IMR-90 (cell line): Measurements from ENCODE around the gene SPART. TPM values are rescaled to one million over a fixed set of nuclear protein-coding genes. Genes with fewer than 3 reads are reported as not detected.

Experiments
- ATAC-seq: fragments of 200-7000 bp; cut with Tn5 transposase; 2 replicates; pipeline ENCODE4 v1.9.1; 2020; ENCODE audit warnings: low read depth, mild to moderate bottlenecking, moderate library complexity
- BruUV-seq: library from RNA; stranded (reverse); fragments of 400-500 nt; replicated peaks from 2 replicates; lab custom pipeline; 2021; lab: Mats Ljungman, UMichigan
- CTCF ChIA-PET: fragments of 300-600 bp; formaldehyde crosslinking; extraction: SDS; loops from one replicate; lab custom pipeline; 2021; ENCODE audit warnings: antibody characterized with exemption; lab: Yijun Ruan, JAX
- POLR2A ChIA-PET: fragments of 300-600 bp; sonication (Branson Sonifier 250); formaldehyde crosslinking; loops from one replicate; lab custom pipeline; 2022; ENCODE audit warnings: antibody characterized with exemption; ENCODE audit not compliant: unreplicated experiment; lab: Charles Lee
- DNase-seq: peaks from one replicate; pipeline ENCODE4 v3.0.0; 2013
- H2AFZ ChIP-seq: replicated peaks from 2 replicates; pipeline ENCODE3; 2013; ENCODE audit warnings: low read length, mild to moderate bottlenecking; ENCODE audit not compliant: poor library complexity
- H2AK5ac ChIP-seq: 2 replicates; pipeline ENCODE4 v1.6.1; 2013; ENCODE audit warnings: low read depth, low read length, inconsistent platforms
- H2AK9ac ChIP-seq: replicated peaks from 2 replicates; pipeline ENCODE3; 2013; ENCODE audit warnings: mild to moderate bottlenecking, low read depth, low read length, moderate library complexity; ENCODE audit not compliant: poor library complexity
- H2BK120ac ChIP-seq: 2 replicates; pipeline ENCODE4 v1.6.1; 2013; ENCODE audit warnings: low read depth, low read length, inconsistent platforms
- H2BK15ac ChIP-seq: 3 replicates; pipeline ENCODE4 v1.6.1; 2013; ENCODE audit warnings: low read depth, low read length, inconsistent platforms
- H2BK20ac ChIP-seq: 2 replicates; pipeline ENCODE4 v1.6.1; 2013; ENCODE audit warnings: low read depth, mild to moderate bottlenecking, inconsistent platforms, low read length, moderate library complexity
- H2BK5ac ChIP-seq: 2 replicates; pipeline ENCODE4 v1.6.1; 2013; ENCODE audit warnings: mild to moderate bottlenecking, low read depth, low read length, inconsistent platforms; ENCODE audit not compliant: poor library complexity, severe bottlenecking
- H3K14ac ChIP-seq: replicated peaks from 2 replicates; pipeline ENCODE4 v1.6.1; 2013; ENCODE audit warnings: low read depth, low read length, inconsistent platforms
- H3K18ac ChIP-seq: 2 replicates; pipeline ENCODE4 v1.6.1; 2013; ENCODE audit warnings: low read depth, low read length, control low read depth
- H3K23ac ChIP-seq: 2 replicates; pipeline ENCODE4 v1.6.1; 2013; ENCODE audit warnings: low read depth, low read length, inconsistent platforms
- H3K27ac ChIP-seq: 2 replicates; pipeline ENCODE4 v1.5.1; 2013; ENCODE audit warnings: mild to moderate bottlenecking, control low read depth, low read length; ENCODE audit not compliant: insufficient read depth
- H3K27me3 ChIP-seq: 2 replicates; pipeline ENCODE4 v1.6.1; 2013; ENCODE audit warnings: low read length; ENCODE audit not compliant: control insufficient read depth, insufficient read depth
- H3K36me3 ChIP-seq: 2 replicates; pipeline ENCODE4 v1.6.1; 2013; ENCODE audit warnings: low read length, mixed read lengths; ENCODE audit not compliant: control insufficient read depth, insufficient read depth
- H3K4ac ChIP-seq: 2 replicates; pipeline ENCODE4 v1.6.1; 2013; ENCODE audit warnings: low read depth, low read length, inconsistent platforms
- H3K4me1 ChIP-seq: 2 replicates; pipeline ENCODE4 v1.6.1; 2013; ENCODE audit warnings: low read length, mixed read lengths; ENCODE audit not compliant: control insufficient read depth, insufficient read depth
- H3K4me2 ChIP-seq: 2 replicates; pipeline ENCODE4 v1.6.1; 2013; ENCODE audit warnings: low read depth, mild to moderate bottlenecking, control low read depth, low read length, moderate library complexity
- H3K4me3 ChIP-seq: 2 replicates; pipeline ENCODE4 v1.5.1; 2013; ENCODE audit warnings: low read depth, mild to moderate bottlenecking, control low read depth, low read length, moderate library complexity; ENCODE audit not compliant: insufficient read depth
- H3K56ac ChIP-seq: 2 replicates; pipeline ENCODE4 v1.6.1; 2013; ENCODE audit warnings: low read length, inconsistent platforms; ENCODE audit not compliant: insufficient read depth; ENCODE audit errors: extremely low read depth
- H3K79me1 ChIP-seq, 2 experiments: 2 replicates each; pipeline ENCODE4 v1.6.1; 2013; ENCODE audit warnings: low read length in 2 of 2, inconsistent platforms in 1 of 2, low read depth in 1 of 2
- H3K9ac ChIP-seq: 2 replicates; pipeline ENCODE4 v1.6.1; 2013; ENCODE audit warnings: low read depth, low read length, control low read depth
- H3K9me1 ChIP-seq: 2 replicates; pipeline ENCODE4 v1.6.1; 2013; ENCODE audit warnings: low read length, inconsistent platforms; ENCODE audit not compliant: insufficient read depth
- H3K9me3 ChIP-seq: 2 replicates; pipeline ENCODE4 v1.6.1; 2013; ENCODE audit warnings: low read length; ENCODE audit not compliant: control insufficient read depth, insufficient read depth
- H4K20me1 ChIP-seq: 2 replicates; pipeline ENCODE4 v1.6.1; 2013; ENCODE audit warnings: low read length, inconsistent platforms; ENCODE audit not compliant: insufficient read depth
- H4K5ac ChIP-seq: 2 replicates; pipeline ENCODE4 v1.6.1; 2013; ENCODE audit warnings: mild to moderate bottlenecking, low read depth, low read length, control low read depth
- H4K8ac ChIP-seq, 2 experiments: 2 replicates each; pipeline ENCODE4 v1.6.1; 2013; ENCODE audit warnings: low read depth in 2 of 2, low read length in 2 of 2, control low read depth in 1 of 2, inconsistent platforms in 1 of 2
- H4K91ac ChIP-seq: 2 replicates; pipeline ENCODE4 v1.6.1; 2013; ENCODE audit warnings: low read depth, low read length, inconsistent platforms; ENCODE audit not compliant: insufficient read depth
- CTCF ChIP-seq: conservative IDR thresholded peaks from 2 replicates; pipeline ENCODE4 v1.5.1; 2012; ENCODE audit warnings: mild to moderate bottlenecking, low read depth, low read length, improper control_type of control experiment
- FOS ChIP-seq: fragments of 150-350 bp; IDR thresholded peaks from 2 replicates; pipeline ENCODE4 v1.6.1; 2016; ENCODE audit warnings: low read depth, low read length
- MAFK ChIP-seq: IDR thresholded peaks from 2 replicates; pipeline ENCODE4 v1.6.1; 2012; ENCODE audit warnings: low read depth, low read length, improper control_type of control experiment
- MAZ ChIP-seq: IDR thresholded peaks from 2 replicates; pipeline ENCODE4 v1.6.1; 2012; ENCODE audit warnings: low read depth, mild to moderate bottlenecking, low read length, improper control_type of control experiment, moderate library complexity, borderline replicate concordance
- MXI1 ChIP-seq: IDR thresholded peaks from 2 replicates; pipeline ENCODE4 v1.6.1; 2012; ENCODE audit warnings: low read depth, mild to moderate bottlenecking, low read length, moderate library complexity, borderline replicate concordance
- RAD21 ChIP-seq: IDR thresholded peaks from 2 replicates; pipeline ENCODE4 v1.6.1; 2012; ENCODE audit warnings: low read length, improper control_type of control experiment
- WGBS, 2 experiments: methylation state at CpG; one replicate each; pipeline versions ENCODE4 v1.1.5 to v1.1.7; 2013; ENCODE audit warnings: missing lambda C conversion rate in 2 of 2; ENCODE audit not compliant: insufficient read length in 1 of 2; ENCODE audit errors: extremely low coverage in 2 of 2; 5-methylcytosine and 5-hydroxymethylcytosine counted together
- dilution Hi-C: fragments of 300-500 bp; cut with HindIII; formaldehyde crosslinking; loops from one replicate; pipeline ENCODE4 v1.14.3; 2018; ENCODE audit warnings: low sequenced_read_pairs; ENCODE audit not compliant: unreplicated experiment
- in situ Hi-C: fragments of 300-500 bp; cut with MboI; formaldehyde crosslinking; loops from 3 replicates; pipeline ENCODE4 v1.14.3; 2019; ENCODE audit warnings: low sequenced_read_pairs, inconsistent platforms, mixed read lengths
- intact Hi-C: fragments of 100-400 bp; cut with micrococcal nuclease; formaldehyde crosslinking; loops from 2 replicates; pipeline ENCODE4 v1.10.0; 2022
- polyA plus RNA-seq, 3 experiments: library from polyadenylated mRNA; depleted of rRNA; stranded (reverse); fragments of >200 nt; gene quantifications; 2 replicates each; pipeline ENCODE4 v1.2.3, GENCODE V29; 2012; ENCODE audit warnings: low replicate concordance in 1 of 3
- total RNA-seq: library from RNA; depleted of rRNA; stranded (reverse); fragments of >200 nt; gene quantifications from 2 replicates; pipeline ENCODE4 v1.2.3, GENCODE V29; 2012

Gene SPART
- total and polyA plus RNA-seq, 2 of the 4 experiments (the other 2 are of a cell fraction) = 43.8 to 110 TPM

GRCh38 chr13:36371185-36371584, 25.0 kb upstream of the SPART start:
- H3K9me3 ChIP-seq = no peaks in the 10 kb centered on the region
- no peak overlapping the region for H3K14ac ChIP-seq
- no peak overlapping the region for H4K8ac ChIP-seq
- H3K56ac ChIP-seq = no peak overlapping the region
- H3K4me2 ChIP-seq = no peak overlapping the region
- dilution Hi-C loops (no loop called here), in situ Hi-C loops (no loop called here), intact Hi-C loops (no loop called here)
- no peak overlapping the region for H2AFZ ChIP-seq
- no peaks in the 10 kb centered on the region for H3K36me3 ChIP-seq
- no peak overlapping the region for H2BK120ac ChIP-seq
- H3K79me1 ChIP-seq = no peaks in the 10 kb centered on the region
- H2AK5ac ChIP-seq = no peak overlapping the region
- H3K23ac ChIP-seq = no peak overlapping the region
- no peaks in the 10 kb centered on the region for H3K9me1 ChIP-seq
- H4K5ac ChIP-seq = no peak overlapping the region
- ChIA-PET CTCF (no interaction called here), POLR2A (no interaction called here)
- no peaks in the 10 kb centered on the region for H4K20me1 ChIP-seq
- ATAC-seq (no peak), DNase-seq (no peak)
- no peak overlapping the region for H3K9ac ChIP-seq
- no peak overlapping the region for H2BK20ac ChIP-seq
- H2AK9ac ChIP-seq = no peak overlapping the region
- H2BK15ac ChIP-seq = no peak overlapping the region
- no peaks in the 10 kb centered on the region for H3K27me3 ChIP-seq
- BruUV-seq = no TSS peak
- H4K91ac ChIP-seq = no peak overlapping the region
- H3K18ac ChIP-seq = no peak overlapping the region
- H3K27ac ChIP-seq = no peak overlapping the region
- TF ChIP-seq CTCF = no peak
- TF ChIP-seq MXI1 = no peak
- TF ChIP-seq FOS = no peak
- no peak for TF ChIP-seq RAD21
- no peak for TF ChIP-seq MAZ
- TF ChIP-seq MAFK = no peak
- no peaks in the 10 kb centered on the region; the same call in 1 of the 2 replicates for H3K4me1 ChIP-seq
- H3K4me3 ChIP-seq = no peak overlapping the region
- 90% methylated on average over 2 of the region's 4 CpGs; no CpG with 5 or more reads in 1 of the 2 experiments for whole genome bisulfite sequencing, 2 experiments
- H3K4ac ChIP-seq = no peak overlapping the region
- no peak overlapping the region for H2BK5ac ChIP-seq
